ENCODE results near the gene CLASRP.

DNA sequence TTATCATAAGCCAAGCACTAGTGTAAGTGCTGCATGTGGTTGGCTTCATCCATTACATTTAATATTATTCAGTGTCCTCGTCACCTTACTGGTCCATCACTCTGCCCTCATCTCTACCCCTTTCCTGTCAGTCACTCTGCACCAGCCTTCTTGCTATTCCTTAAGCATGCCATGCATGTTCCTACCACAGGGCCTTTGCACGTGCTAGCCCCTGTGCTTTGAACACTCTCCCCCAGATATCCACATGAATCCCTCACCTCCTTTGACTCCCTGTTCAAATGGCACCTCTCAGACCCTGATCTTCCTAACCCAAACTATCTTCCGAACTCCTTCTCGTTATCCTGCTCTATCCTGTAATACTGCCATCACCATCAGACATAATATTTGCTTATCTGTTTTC lies 40.8 kb upstream of the CLASRP start:
- TF ChIP-seq, protein P1, sequence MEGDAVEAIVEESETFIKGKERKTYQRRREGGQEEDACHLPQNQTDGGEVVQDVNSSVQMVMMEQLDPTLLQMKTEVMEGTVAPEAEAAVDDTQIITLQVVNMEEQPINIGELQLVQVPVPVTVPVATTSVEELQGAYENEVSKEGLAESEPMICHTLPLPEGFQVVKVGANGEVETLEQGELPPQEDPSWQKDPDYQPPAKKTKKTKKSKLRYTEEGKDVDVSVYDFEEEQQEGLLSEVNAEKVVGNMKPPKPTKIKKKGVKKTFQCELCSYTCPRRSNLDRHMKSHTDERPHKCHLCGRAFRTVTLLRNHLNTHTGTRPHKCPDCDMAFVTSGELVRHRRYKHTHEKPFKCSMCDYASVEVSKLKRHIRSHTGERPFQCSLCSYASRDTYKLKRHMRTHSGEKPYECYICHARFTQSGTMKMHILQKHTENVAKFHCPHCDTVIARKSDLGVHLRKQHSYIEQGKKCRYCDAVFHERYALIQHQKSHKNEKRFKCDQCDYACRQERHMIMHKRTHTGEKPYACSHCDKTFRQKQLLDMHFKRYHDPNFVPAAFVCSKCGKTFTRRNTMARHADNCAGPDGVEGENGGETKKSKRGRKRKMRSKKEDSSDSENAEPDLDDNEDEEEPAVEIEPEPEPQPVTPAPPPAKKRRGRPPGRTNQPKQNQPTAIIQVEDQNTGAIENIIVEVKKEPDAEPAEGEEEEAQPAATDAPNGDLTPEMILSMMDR (conservative IDR thresholded peaks at IDR 0.05; ENCODE audit: low read length) = no peak
- no peak for TF ChIP-seq EZH2phosphoT487 (IDR thresholded peaks at IDR 0.05; ENCODE audit: borderline replicate concordance, low read depth, low read length)
